AG04450 (cell line): ENCODE measurements around the gene BABAM2. TPM values are rescaled to one million over a fixed set of nuclear protein-coding genes. Genes with fewer than 3 reads are reported as not detected.

Source experiments
- CTCF ChIA-PET: fragments of 300-600, 350-600 bp; formaldehyde crosslinking; extraction: SDS; loops from one replicate; lab custom pipeline; 2022; ENCODE audit warnings: antibody characterized with exemption, inconsistent platforms; lab: Charles Lee
- POLR2A ChIA-PET: fragments of 350-600 bp; formaldehyde crosslinking; extraction: SDS; loops from one replicate; lab custom pipeline; 2021; ENCODE audit warnings: antibody characterized with exemption, inconsistent platforms; lab: Yijun Ruan, JAX
- DNase-seq: peaks from one replicate; pipeline ENCODE4 v3.0.0-alpha.2; 2011; ENCODE audit warnings: low read depth, low spot score
- H3K27ac ChIP-seq: one replicate; pipeline ENCODE4 v1.5.1; 2012; ENCODE audit warnings: low read depth, low read length, control low read depth
- H3K27me3 ChIP-seq: one replicate; pipeline ENCODE4 v1.6.0; 2012; ENCODE audit warnings: low read length; ENCODE audit not compliant: control insufficient read depth, insufficient read depth
- H3K4me3 ChIP-seq: 2 replicates; pipeline ENCODE4 v1.5.1; 2011; ENCODE audit warnings: mild to moderate bottlenecking, low read depth, low read length, control low read depth
- H3K9me3 ChIP-seq: 2 replicates; pipeline ENCODE4 v1.5.1; 2012; ENCODE audit warnings: low read length; ENCODE audit not compliant: control insufficient read depth, insufficient read depth
- polyA plus RNA-seq: library from polyadenylated mRNA; depleted of rRNA; stranded (reverse); fragments of >200 nt; gene quantifications from 2 replicates; pipeline ENCODE4 v1.2.3, GENCODE V29; 2011
- TF ChIP-seq, protein P1 (sequence below): IDR thresholded peaks from 2 replicates; pipeline ENCODE4 v1.5.1; 2011; ENCODE audit warnings: low read depth, low read length, control low read depth, inconsistent platforms

Gene BABAM2
- polyA plus RNA-seq, 1 experiment = 44.5 TPM

DNA sequence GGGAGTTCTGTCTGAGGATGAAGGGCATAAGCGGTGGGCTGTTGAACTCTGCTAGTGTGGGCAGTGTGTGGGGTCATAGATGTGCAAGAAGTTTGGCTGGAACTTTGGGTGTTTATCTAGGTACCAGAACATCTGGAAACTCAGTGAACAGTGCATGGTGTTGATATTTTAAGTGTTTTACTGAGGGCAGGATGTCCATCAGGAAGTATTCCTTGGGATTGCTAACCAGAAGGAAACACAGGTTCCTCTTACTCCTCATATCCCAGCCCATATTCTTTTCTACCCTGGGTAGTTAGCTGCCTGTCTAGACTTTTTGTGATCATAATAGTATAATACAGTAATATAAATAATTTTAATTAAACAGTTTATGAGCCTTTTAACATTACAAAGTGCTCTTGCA lies 15.5 kb downstream of the BABAM2 start:
- ChIA-PET CTCF (no interaction called here), POLR2A (no interaction called here)
- DNase-seq = no peak
- Histone ChIP-seq H3K9me3 (no peaks in the 10 kb centered on the region), H3K27ac (no peak overlapping the region), H3K4me3 (no peak overlapping the region), H3K27me3 (no peaks in the 10 kb centered on the region)
- TF ChIP-seq, protein P1, sequence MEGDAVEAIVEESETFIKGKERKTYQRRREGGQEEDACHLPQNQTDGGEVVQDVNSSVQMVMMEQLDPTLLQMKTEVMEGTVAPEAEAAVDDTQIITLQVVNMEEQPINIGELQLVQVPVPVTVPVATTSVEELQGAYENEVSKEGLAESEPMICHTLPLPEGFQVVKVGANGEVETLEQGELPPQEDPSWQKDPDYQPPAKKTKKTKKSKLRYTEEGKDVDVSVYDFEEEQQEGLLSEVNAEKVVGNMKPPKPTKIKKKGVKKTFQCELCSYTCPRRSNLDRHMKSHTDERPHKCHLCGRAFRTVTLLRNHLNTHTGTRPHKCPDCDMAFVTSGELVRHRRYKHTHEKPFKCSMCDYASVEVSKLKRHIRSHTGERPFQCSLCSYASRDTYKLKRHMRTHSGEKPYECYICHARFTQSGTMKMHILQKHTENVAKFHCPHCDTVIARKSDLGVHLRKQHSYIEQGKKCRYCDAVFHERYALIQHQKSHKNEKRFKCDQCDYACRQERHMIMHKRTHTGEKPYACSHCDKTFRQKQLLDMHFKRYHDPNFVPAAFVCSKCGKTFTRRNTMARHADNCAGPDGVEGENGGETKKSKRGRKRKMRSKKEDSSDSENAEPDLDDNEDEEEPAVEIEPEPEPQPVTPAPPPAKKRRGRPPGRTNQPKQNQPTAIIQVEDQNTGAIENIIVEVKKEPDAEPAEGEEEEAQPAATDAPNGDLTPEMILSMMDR = no peak

DNA sequence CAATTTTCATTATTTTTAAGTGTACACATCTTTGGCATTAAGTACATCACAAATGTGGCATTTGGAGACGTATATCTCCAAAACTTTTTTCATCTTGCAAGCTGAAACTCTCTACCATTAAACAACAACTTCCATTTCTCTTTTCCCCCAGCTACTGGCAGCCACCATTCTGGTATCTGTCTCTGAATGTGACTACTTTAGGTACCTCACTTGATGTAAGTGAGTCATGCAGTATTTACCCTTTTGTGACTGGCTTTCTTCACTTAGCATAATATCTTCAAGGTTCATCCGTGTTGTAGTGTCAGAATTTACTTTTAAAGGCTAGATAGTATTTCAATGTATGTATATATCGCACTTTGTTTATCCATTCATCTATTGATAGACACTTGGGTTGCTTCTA lies 17.0 kb downstream of the BABAM2 start:
- POLR2A ChIA-PET = no interaction called here
- TF ChIP-seq, protein P1 = no peak
- DNase-seq = no peak
- no peak overlapping the region for H3K4me3 ChIP-seq
- CTCF ChIA-PET = no interaction called here
- no peak overlapping the region for H3K27ac ChIP-seq
- H3K27me3 ChIP-seq = no peaks in the 10 kb centered on the region
- no peaks in the 10 kb centered on the region for H3K9me3 ChIP-seq

DNA sequence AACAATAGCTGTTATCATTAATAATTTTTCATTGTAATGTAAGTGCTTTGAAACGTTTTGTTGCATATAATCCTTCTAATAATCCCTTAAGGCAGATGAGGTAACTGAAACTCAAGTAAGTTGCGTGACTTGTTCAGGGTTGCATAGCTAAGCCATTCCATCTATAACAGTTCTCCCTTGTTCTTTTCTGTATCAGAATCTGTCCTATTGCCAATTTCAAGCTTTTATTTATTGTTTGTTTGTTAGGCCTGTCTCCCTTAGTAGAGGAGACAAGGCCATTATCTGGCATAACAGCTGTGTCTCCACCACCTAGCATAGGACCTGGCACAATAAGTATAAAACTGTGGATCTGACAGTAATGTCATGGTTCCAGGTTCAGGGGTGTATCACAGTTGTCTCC lies 19.4 kb downstream of the BABAM2 start:
- Histone ChIP-seq H3K9me3 (no peaks in the 10 kb centered on the region), H3K27me3 (no peaks in the 10 kb centered on the region), H3K27ac (no peak overlapping the region), H3K4me3 (no peak overlapping the region)
- POLR2A ChIA-PET = no interaction called here
- TF ChIP-seq, protein P1 = no peak
- DNase-seq = no peak
- CTCF ChIA-PET = no interaction called here

DNA sequence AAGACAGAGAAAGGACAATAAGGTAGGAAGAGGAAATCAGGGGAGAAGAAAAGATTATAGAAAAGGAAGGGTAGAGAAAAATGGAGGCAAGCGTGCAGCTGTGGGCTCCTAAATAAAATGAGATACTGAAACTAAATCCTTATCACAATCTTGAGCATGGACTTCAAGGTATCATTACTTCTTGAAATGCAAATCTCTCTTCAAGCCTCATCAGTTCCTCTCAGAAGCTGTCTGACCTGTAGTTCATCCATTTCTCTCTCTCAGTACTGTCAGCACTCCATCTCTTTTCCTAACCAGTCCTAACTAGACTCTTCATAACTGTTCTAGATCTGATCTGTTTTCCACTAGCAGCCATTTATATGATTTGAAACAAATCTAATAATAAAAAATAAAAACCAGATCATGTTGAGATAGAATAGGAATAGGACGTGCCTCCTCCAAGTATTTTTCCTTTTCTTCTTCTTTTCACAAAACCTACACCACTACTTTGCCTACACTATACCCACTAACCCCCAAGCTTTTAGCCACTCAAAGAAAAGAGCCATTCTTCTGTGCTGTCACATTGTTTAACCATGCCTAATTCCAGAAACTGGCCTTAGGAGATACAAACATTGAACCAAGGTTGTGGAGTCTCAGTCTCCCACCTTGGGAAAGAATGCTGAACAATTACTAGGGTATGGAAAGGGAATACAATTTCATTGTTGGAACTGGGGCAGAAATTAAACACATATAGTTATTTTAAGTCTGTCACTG lies 21.1 kb downstream of the BABAM2 start:
- CTCF ChIA-PET = no interaction called here
- no peak for DNase-seq
- Histone ChIP-seq H3K27me3 (no peaks in the 10 kb centered on the region), H3K4me3 (no peak overlapping the region), H3K27ac (no peak overlapping the region), H3K9me3 (no peaks in the 10 kb centered on the region)
- POLR2A ChIA-PET = interaction anchor here (0.6 kb wide), 1 partner anchor 160 kb away, joined by 8 read pairs; no protein-coding TSS in a partner anchor
- TF ChIP-seq, protein P1 = no peak

DNA sequence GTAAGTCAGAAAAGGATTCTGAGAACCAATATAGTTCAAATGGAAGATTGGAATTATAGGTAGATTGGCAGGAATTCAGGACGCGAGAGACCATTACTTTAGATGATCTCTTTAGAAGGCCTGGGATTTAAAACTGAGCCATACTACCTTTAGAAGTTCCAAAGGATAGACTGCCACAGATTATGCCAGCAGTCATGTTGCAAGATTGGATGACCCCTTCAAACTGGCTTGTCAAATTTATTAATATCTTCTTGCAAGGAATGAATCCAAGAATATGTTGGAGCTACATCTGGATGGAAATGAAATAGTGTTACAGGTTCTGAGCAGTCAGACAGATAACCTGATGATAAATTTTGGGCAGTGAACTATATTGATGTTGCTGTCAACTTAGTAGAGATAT lies 22.0 kb downstream of the BABAM2 start:
- CTCF ChIA-PET = no interaction called here
- POLR2A ChIA-PET = no interaction called here
- no peak for DNase-seq

More for the DNA sequence above, 22.0 kb downstream of the BABAM2 start:
- TF ChIP-seq, protein P1 = no peak
- no peak overlapping the region for H3K4me3 ChIP-seq
- no peaks in the 10 kb centered on the region for H3K9me3 ChIP-seq
- no peak overlapping the region for H3K27ac ChIP-seq
- no peaks in the 10 kb centered on the region for H3K27me3 ChIP-seq
